Nephron (organoid): ENCODE measurements around the gene PITPNB.

ENCODE experiments used
- H3K27ac Mint-ChIP-seq, 3 experiments: 2 replicates each; pipeline ENCODE4 v1.8.0; 2020; ENCODE audit warnings: mixed read lengths in 3 of 3, mild to moderate bottlenecking in 2 of 3, moderate library complexity in 1 of 3
- H3K27me3 Mint-ChIP-seq: 2 replicates; pipeline ENCODE4 v1.8.0; 2021; ENCODE audit warnings: low read depth, mild to moderate bottlenecking, moderate library complexity, mixed read lengths
- H3K36me3 Mint-ChIP-seq: 2 replicates; pipeline ENCODE4 v1.8.0; 2020; ENCODE audit warnings: low read depth, mixed read lengths
- H3K4me1 Mint-ChIP-seq: 2 replicates; pipeline ENCODE4 v1.8.0; 2020; ENCODE audit warnings: mixed read lengths
- H3K4me3 Mint-ChIP-seq, 3 experiments: 2 replicates each; pipeline ENCODE4 v1.8.0; 2020; ENCODE audit warnings: mild to moderate bottlenecking in 3 of 3, mixed read lengths in 3 of 3, moderate library complexity in 2 of 3
- H3K9me3 Mint-ChIP-seq: 2 replicates; pipeline ENCODE4 v1.8.0; 2020; ENCODE audit warnings: mixed read lengths
- CTCF ChIP-seq, 3 experiments: fragments of 200-600 bp; sonication (generic); IDR thresholded peaks; one replicate each; pipeline ENCODE4 v1.5.0; 2021; ENCODE audit warnings: antibody characterized with exemption in 3 of 3; ENCODE audit not compliant: unreplicated experiment in 3 of 3

PITPNB gene

DNA sequence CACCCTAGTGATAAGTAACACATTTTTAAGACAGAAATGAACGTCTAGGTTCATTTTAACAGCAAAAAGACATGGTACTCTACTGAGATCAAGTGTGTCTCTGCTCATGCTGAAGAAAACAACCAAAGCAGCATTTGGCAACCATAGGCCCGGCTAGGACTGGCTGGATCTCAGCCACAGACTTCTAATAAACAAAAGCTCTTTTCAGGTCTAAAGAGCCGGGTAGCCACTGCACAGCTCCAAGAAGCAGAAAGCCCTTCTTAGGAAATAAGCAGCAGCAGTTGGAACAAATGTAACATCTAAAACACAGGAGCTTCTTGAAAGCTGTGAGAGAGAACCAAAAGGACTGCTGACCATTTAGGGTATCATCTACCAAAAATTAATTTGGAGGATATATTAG, 37.6 kb downstream of the PITPNB start:
- TF ChIP-seq CTCF (IDR thresholded peaks at IDR 0.05; ENCODE audit: unreplicated experiment in 3 of 3) = no peak
- no peaks in the 10 kb centered on the region for H3K9me3 Mint-ChIP-seq
- H3K36me3 Mint-ChIP-seq = peaks cover 16% of the 10 kb centered on the region
- peak overlapping the region in 2 of 3 experiments; percentile 67 to 73 for H3K27ac Mint-ChIP-seq
- H3K4me1 Mint-ChIP-seq = peaks cover 64% of the 10 kb centered on the region
- H3K27me3 Mint-ChIP-seq = no peaks in the 10 kb centered on the region
- H3K4me3 Mint-ChIP-seq = no peak overlapping the region

DNA sequence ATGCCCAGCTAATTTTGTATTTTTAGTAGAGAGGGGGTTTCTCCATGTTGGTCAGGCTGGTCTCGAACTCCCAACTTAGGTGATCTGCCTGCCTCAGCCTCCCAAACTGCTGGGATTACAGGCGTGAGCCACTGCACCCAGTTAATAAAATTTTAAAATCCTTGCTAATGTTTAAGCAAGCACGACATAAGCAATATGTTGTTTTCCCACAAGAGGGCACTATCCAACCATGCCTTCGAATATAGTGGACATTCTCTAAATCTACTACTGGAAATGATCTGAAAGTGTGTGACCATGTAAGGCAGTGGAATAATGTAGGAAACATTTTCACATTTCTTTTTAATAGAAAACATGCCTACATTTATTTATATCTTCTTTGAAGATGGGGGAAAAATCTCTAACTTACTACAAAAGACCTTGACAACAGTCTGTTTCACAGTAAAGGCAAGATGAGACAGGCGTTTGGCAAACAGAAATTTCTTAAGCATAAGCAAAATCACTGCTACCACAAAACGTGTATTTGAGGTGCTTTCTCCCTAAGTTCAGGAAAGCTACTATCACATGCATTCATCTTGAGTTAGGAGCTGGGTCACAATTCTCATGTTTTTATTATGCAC, 38.2 kb downstream of the PITPNB start:
- Mint-ChIP-seq H3K27ac (peak overlapping the region; percentile 37 to 73 (median 72)), H3K36me3 (peaks cover 13% of the 10 kb centered on the region), H3K27me3 (no peaks in the 10 kb centered on the region), H3K4me1 (peaks cover 70% of the 10 kb centered on the region), H3K9me3 (no peaks in the 10 kb centered on the region), H3K4me3 (no peak overlapping the region)
- peak; percentile 71 to 84 (median 74) for TF ChIP-seq CTCF (IDR thresholded peaks at IDR 0.05; ENCODE audit: unreplicated experiment in 3 of 3)

DNA sequence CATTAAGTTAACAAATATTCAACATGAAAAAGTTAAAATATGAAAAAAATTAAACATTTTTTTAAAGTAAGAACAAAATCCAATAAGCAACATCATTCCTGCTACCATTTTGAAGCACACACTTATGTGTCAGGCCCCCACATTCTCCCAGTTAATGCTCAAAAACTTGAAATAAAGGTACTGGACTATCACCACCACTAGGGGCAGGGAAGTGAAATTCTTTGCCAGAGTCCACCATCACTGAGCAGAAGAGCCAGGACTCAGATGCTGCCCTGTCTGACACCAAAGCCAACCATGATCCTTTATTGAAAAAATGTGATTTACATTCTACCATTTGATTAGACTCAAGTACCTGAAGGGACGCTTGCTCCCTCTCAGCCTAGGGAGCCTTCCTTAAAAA, 39.1 kb downstream of the PITPNB start:
- Mint-ChIP-seq H3K27me3 (no peaks in the 10 kb centered on the region), H3K4me1 (peaks cover 79% of the 10 kb centered on the region), H3K27ac (peak overlapping the region in 1 of 3 experiments; percentile 77), H3K36me3 (peaks cover 14% of the 10 kb centered on the region), H3K4me3 (no peak overlapping the region), H3K9me3 (no peaks in the 10 kb centered on the region)
- TF ChIP-seq CTCF (IDR thresholded peaks at IDR 0.05; ENCODE audit: unreplicated experiment in 3 of 3) = peak; percentile 46 to 64 (median 54)

- H3K27ac Mint-ChIP-seq = no peak overlapping the region
- no peaks in the 10 kb centered on the region for H3K27me3 Mint-ChIP-seq
- H3K36me3 Mint-ChIP-seq = peaks cover 8% of the 10 kb centered on the region
- H3K4me3 Mint-ChIP-seq = no peak overlapping the region
- peaks cover 81% of the 10 kb centered on the region for H3K4me1 Mint-ChIP-seq
- no peaks in the 10 kb centered on the region for H3K9me3 Mint-ChIP-seq
- no peak for TF ChIP-seq CTCF (IDR thresholded peaks at IDR 0.05; ENCODE audit: unreplicated experiment in 3 of 3)
Observed at GRCh38 chr22:27878541-27878940, 40.5 kb downstream of the PITPNB start.

- no peak for TF ChIP-seq CTCF (IDR thresholded peaks at IDR 0.05; ENCODE audit: unreplicated experiment in 3 of 3)
Observed at GRCh38 chr22:27877501-27877900, 41.6 kb downstream of the PITPNB start.

GRCh38 chr22:27876684-27877083, 42.4 kb downstream of the PITPNB start:
- Mint-ChIP-seq H3K36me3 (peaks cover 22% of the 10 kb centered on the region), H3K9me3 (no peaks in the 10 kb centered on the region), H3K27ac (peak overlapping the region in 2 of 3 experiments; percentile 21 to 65), H3K4me1 (peaks cover 66% of the 10 kb centered on the region), H3K27me3 (no peaks in the 10 kb centered on the region), H3K4me3 (no peak overlapping the region)
- TF ChIP-seq CTCF (IDR thresholded peaks at IDR 0.05; ENCODE audit: unreplicated experiment in 3 of 3) = no peak

More at GRCh38 chr22:27877501-27877900, 41.6 kb downstream of the PITPNB start:
- H3K4me3 Mint-ChIP-seq = no peak overlapping the region
- peaks cover 14% of the 10 kb centered on the region for H3K36me3 Mint-ChIP-seq
- no peaks in the 10 kb centered on the region for H3K9me3 Mint-ChIP-seq
- H3K27me3 Mint-ChIP-seq = no peaks in the 10 kb centered on the region
- peak overlapping the region in 2 of 3 experiments; percentile 20 to 65 for H3K27ac Mint-ChIP-seq
- peaks cover 71% of the 10 kb centered on the region for H3K4me1 Mint-ChIP-seq
